GM21360 (cell line): ENCODE results near the gene WDR18.
"Not testable (repeated sequence)": the region's sequence is repeated elsewhere in the genome, so short reads cannot be mapped to it uniquely, and the experiment has no call there.

Source experiments
- ATAC-seq: cut with Tn5 transposase; IDR thresholded peaks from one replicate; pipeline ENCODE4 v1.9.1; 2021; ENCODE audit warnings: mild to moderate bottlenecking, moderate library complexity; ENCODE audit not compliant: unreplicated experiment

The WDR18 gene

DNA sequence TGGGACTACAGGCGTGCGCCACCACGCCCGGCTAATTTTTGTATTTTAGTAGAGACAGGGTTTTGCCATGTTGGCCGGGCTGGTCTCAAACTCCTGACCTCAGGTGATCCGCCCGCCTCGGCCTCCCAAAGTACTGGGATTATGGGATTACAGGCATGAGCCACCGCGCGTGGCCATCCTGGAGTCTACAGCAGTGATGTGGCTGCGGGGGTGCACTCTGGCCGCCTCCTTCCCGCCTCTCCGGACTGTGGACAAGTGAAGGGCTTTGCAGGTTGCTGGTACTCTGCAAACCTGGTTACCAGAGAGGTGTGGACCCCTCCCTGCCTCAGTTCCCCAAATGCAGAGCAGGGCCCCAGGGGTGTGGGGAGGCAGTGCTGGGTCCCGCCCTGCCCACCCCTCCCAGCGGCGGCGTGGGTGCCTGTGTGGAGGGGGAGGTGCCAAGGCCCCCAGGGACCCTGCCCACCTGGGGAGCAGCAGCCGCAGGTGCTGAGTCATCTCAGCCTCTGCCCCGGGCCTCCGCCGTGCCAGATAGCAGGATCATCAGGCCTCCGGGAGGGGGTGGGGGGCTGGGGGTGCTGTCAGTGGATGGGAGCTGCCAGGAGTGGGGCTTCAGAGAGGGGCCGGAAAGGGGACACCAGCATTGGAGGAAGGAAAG lies 35.2 kb upstream of the WDR18 start:
- no peak for ATAC-seq

- no peak for ATAC-seq
Observed at GRCh38 chr19:950352-951066, 33.6 kb upstream of the WDR18 start.

- no peak for ATAC-seq
Observed at GRCh38 chr19:952049-952679, 32.0 kb upstream of the WDR18 start.

DNA sequence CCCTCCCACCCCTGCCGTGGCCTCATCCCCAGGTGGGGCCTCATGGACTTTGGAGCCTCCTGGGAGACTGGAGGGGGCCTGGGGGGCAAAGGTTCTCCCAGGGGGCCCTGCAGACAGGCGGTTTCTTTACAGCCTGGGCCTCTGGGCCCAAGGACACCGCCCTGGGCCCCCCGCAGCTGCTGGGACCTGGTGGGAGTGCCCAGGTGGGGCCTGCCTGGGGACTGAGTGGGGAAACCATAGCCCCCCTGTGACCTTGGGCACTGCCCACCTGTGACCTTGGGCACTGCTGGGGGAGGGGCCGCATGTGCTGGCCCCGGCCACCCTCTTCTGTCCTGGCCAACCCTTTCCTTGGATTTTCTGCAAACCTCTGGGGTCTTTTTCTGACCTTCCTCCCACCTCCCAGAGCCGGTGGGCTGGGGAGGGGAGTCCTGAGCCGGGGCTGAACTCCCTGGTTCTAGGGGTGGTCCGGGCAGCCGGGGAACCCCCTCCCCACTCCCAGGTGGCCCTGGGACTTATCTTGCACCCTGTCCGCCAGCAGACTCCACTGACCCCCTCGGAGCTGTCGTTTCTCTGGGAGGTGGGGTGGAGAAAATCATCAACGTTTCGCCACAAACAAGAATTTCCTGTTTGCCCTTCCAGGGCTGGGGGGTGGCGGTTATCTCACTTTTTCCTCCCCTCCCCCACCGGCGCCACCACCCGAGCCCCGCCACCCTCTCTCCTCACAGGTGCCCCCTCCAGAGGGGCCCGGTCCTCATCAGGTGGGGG lies 31.3 kb upstream of the WDR18 start:
- ATAC-seq: no peak

DNA sequence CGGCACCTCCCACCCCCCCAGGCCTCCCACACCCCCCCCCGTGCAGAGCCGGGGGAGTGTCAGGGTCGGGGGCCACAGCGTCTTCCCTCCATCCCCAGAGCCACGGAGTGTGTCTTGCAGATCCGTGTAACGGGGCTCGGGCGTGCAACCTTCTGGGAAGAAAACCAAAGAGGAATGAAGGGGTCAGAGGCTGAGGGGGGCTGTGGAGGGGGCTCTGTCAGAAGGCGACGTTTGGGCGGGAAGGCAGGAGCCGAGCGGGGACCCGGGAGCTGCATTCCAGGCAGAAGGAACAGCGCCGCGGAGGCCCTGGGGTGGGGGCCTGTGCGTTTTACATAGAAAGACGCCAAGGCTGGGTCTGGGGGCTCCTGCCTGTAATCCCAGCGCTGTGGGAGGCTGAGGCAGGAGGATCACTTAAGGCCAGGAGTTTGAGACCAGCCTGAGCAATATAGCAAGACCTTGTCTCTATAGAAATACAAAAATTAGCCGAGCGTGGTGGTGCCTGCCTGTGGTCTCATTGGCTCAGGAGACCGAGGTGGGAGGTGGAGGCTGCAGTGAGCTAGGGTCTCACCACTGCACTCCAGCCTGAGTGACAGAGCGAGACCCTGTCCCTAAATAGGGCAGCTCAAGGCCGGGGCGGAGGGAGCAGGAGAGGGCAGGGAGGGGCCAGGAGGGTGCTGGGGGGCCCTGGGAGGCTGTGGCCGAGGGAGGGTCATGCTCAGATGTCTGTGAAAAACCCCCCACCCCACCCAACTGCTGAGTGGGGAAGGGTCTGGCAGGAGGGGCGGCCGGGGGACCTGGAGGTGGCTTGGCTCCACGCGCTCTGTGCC lies 30.5 kb upstream of the WDR18 start:
- ATAC-seq: no peak

DNA sequence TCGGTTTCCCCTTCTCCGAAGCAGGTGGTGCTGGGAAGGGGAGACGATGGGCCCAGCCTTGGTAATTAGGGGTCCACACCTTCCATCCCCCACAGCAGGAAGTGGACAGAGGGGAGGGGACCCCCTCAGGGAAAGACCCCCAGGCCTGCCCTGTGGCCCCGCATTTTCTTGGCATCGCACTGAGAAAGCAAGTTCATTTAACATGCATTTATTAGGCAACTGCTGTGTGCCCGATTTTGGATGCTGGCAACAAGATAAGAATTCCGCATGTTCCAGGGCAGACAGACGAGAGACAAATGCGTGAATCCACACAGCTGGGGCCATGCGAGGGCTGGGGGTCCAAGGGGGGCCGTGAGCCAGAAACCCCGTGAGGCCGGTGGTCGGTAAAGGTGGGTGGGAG lies 29.9 kb upstream of the WDR18 start:
- no peak for ATAC-seq

- ATAC-seq: no peak
Observed at GRCh38 chr19:954672-955494, 29.3 kb upstream of the WDR18 start.

DNA sequence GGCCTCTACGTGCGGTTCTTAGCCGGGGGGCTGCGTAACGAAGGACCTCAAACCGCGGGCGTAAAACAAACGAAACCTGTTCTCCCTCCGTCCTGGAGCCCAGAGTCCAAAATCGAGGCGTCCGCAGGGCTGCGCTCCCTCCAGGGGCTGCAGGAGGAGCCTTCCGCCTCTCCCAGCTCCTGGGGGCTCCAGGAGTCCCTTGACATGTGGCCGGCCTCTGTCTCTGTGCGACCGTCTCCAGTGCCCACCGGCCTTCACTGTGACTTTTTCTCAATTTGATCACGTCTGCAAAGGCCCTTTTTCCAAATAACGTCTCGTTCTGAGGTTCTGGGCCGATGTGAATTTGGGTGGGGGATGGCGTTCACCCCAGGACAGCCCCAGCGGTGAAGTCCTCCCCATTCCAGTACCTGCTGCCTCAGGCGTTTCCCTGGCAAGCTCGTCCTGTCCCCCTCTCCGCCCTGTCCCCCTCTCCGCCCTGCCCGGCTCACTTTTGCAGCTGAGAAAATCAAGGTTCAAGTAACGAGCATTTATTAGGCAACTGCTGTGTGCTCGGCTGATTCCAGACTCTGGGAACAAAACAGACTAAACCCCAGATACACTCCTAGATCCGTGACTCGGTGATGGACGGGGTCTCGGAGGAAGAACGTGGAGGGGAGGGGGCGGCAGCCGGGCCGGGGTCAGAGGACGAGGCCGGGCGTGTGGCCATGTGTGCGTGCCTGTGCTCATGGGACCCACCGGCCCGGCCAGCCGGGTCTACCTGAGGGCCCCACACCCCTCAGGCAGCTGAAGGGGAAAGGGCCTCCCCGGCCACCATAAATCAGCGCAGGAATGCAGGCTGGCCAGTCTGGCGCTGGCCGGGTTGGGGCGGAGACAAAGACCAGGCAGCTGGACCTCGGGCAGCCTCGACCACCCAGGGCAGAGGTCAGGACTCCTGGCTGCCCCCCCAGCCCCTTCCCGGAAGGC lies 28.1 kb upstream of the WDR18 start:
- no peak for ATAC-seq

DNA sequence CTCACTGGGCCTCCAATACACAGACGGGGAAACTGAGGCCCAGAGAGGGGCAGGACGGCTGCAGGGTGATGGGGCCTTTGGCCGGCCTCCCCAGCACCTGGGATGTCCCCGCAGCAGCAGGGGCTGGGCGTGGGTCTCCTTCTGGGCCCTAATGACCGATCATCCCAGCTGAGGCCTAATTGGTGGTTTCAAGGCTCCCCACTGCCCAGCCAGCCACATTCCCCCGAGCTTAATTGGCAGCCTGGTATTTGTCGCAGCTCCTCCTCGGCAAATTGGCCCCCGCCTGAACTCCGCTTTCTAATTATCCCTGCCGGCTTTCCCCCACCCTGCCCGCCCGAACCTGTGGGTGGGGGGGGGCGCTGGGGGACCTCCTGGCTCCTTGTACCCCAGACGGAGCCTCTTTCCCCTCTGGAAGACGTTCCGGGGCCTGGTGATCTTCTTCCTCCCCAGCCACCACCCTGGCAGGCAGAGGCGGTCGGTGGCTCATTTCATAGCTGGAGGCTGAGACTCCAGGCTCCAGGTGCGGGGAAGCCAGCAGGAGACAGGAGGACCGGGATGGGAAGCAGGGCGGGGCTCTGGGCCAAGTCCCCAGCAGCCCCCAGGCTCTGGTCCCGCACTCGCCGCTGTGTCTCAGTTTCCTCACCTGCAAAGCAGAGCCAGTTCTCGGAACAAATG lies 27.2 kb upstream of the WDR18 start:
- no peak for ATAC-seq

DNA sequence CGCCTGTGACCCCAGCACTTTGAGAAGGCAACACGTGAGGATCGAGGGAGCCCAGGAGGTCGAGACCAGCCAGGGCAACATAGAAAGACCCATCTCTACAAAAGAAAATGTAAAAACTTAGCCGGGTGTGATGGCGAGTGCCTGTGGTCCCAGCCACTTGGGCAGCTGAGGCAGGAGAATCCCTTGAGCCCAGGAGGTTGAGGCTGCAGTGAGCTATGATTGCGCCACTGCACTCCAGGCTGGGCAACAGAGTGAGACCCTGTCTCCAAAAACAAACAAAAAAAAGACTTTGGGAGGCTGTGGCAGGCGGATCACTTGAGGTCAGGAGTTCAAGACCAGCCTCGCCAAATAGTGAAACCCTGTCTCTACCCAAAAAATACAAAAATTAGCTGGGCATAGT lies 26.6 kb upstream of the WDR18 start:
- not testable (repeated sequence) for ATAC-seq

DNA sequence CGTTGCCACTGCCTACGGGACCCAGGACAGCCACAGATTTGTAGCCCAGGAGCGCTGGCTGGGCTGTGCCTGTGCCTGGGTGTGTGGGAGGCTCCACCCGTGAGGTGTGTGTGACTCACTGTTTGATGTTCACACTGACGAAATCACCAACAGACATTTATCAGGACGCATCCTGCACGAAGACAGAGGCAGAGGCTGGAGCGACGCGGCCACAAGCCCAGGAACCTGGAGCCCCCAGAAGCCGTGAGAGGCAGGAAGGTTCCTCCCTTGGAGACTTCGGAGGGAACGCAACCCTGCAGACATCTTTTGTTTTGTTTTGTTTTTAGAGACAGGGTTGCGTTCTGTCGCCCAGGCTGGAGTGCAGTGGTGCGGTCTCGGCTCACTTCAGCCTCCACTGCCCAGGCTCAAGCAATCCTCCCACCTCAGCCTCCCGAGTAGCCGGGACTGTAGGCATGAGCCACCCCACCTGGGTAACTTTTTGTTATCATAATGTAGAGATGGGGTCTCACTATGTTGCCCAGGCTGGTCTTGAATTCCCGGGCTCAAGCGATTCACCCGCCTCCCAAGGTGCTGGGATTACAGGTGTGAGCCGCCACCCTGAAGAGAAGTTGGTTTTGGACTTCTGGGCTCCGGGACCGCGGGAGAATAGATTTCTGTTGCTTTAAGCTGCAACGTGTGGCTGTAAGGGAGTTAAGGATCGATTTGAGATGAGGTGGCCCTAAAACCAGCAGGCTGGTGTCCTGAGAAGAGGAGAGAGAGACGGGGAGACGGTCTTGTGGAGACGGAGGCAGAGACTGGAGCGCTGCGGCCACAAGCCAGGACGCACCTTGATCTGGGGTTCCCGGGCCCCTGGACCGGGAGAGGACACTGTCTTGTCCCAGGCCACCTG lies 24.9 kb upstream of the WDR18 start:
- no peak for ATAC-seq

DNA sequence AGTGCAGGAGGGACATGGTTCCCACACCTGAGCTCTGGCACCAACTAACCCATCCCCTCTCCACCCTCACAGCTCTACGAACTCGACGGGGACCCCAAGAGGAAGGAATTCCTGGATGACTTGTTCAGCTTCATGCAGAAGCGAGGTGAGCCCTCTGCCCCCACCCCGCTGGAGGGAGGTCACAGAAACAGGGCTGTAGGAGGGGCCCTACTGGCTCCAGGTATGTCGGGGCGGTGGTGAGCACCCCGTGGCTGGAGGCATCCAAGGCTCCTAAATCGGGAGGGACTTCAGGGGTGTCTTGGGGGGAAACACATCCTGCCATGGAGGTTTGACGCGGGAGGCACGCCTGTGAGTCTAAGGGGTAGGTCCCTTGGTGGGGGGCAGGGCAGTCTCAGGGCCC lies 24.1 kb upstream of the WDR18 start:
- no peak for ATAC-seq

DNA sequence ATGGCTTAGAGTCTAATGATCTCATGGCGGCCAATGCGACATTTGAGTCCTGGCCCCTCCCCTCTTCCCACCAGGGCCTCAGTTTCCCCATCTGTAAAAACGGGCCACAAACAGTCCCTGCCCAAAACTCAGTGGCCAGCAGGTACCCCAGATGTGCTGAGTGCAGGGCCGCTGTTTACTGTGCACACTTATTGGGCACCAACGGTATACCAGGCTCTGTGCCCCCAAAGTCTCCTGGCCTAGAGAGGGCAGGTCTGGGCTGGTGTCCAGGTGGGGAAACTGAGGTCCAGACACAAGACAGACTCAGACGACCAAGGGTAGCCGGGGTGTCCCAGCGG lies 23.6 kb upstream of the WDR18 start:
- no peak for ATAC-seq

- ATAC-seq: no peak
Observed at GRCh38 chr19:961866-962620, 22.1 kb upstream of the WDR18 start.

DNA sequence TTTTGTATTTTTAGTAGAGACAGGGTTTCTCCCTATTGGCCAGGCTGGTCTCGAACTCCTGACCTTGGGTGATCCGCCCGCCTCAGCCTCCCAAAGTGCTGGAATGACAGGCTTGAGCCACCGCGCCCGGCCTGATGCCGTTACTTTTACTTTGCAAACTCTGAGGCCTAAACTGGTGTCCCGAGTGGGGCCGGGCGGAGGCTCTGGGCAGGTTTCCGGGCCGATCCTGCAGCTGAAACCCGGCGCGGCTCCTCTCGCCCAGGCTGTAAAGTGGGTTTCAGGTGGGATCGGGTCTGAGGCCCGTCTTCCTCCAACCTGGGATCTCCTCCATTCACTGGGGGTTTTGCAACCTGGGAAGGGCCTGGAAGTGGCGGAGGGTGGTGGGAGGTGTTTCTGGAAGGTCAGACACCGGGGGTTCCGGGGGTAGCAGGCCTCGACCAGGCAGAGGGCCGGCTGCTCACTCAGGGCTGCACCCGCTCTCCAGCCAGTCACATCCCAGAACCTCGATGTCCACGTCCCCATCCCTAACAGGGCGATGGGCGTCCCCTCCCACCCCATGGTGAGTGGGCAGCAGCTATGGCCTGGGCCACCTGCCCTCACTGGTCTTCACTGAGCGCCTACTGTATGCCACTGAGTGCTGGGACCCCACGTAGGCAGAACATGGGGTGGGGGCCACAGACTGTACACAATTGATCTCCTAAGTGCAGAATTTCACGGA lies 21.3 kb upstream of the WDR18 start:
- ATAC-seq: no peak

DNA sequence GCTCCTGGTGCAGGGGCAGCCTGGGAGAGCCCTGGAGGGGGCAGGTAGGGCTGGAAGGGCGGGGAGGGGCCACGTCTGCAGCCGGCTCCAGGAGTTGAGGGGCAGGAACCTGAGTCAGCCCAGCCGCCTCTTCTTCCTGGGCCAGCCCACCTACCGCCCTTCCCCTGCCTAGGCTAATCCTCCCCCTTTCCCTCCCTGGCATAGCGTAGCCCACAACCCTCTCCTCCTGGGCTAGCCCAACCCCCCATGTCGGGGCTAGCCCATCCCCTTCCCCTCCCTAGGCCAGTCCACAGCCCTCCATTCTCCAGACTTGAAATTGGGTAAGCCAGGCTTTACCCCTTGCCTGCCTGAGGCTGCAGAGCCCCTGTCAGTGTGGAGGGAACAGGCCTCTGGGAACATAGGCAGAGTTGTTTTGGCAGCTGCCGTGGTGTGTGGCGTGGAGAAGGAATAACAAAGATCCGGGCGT lies 20.6 kb upstream of the WDR18 start:
- ATAC-seq: no peak
